Tibial nerve (tissue), 4 donors: ENCODE measurements around the gene BCORL1.

ENCODE experiments used
- CTCF ChIP-seq, 5 experiments: fragments of 200-600 bp in 3 of 5; fragments of 450-650 bp in 2 of 5; sonication (generic) in 3 of 5; IDR thresholded peaks; one replicate each; pipeline ENCODE4 v1.5.1; 2016 to 2019; ENCODE audit warnings: antibody characterized with exemption in 5 of 5, mild to moderate bottlenecking in 3 of 5, moderate library complexity in 2 of 5
- EP300 ChIP-seq, 2 donors: sonication (generic); formaldehyde crosslinking; IDR thresholded peaks; one replicate each; pipeline ENCODE4 v1.6.1; 2017; ENCODE audit warnings: antibody characterized with exemption in 2 of 2, mild to moderate bottlenecking in 1 of 2
- POLR2A ChIP-seq, 2 donors: fragments of 450-650 bp; IDR thresholded peaks; one replicate each; pipeline ENCODE4 v1.6.1; 2017; ENCODE audit warnings: antibody characterized with exemption in 2 of 2, mild to moderate bottlenecking in 2 of 2, moderate library complexity in 2 of 2

- no peak for TF ChIP-seq CTCF (IDR thresholded peaks at IDR 0.05)
- TF ChIP-seq POLR2A (IDR thresholded peaks at IDR 0.05): no peak
- no peak for TF ChIP-seq EP300 (IDR thresholded peaks at IDR 0.05)
Measured at GRCh38 chrX:130014356-130014755, 31.9 kb downstream of the BCORL1 start.
